ENCODE data around the gene PRAF2. TPM values are rescaled to one million over a fixed set of nuclear protein-coding genes. Genes with fewer than 3 reads are reported as not detected.

The PRAF2 gene
- polyA plus RNA-seq, 1 donor from 2014 or later, result 37.6 TPM

- no peaks in the 10 kb centered on the region for H3K36me3 Mint-ChIP-seq
- H3K27ac Mint-ChIP-seq, result peak overlapping the region; percentile 93 to 95 (median 94)
- no peaks in the 10 kb centered on the region for H3K27me3 Mint-ChIP-seq
- peak overlapping the region; percentile 77 to 96 (median 88) for H3K4me3 Mint-ChIP-seq
- H3K4me1 Mint-ChIP-seq, result peaks cover 8 to 16% (median 14%) of the 10 kb centered on the region in 3 donors
- peaks cover 0 to 3% (median 0%) of the 10 kb centered on the region in 3 donors for H3K9me3 Mint-ChIP-seq
Measured at GRCh38 chrX:49042581-49043219, 31.1 kb downstream of the PRAF2 start.

- Mint-ChIP-seq H3K27ac (peak overlapping the region; percentile 93 to 95 (median 94)), H3K36me3 (no peaks in the 10 kb centered on the region), H3K4me1 (peaks cover 8 to 16% (median 14%) of the 10 kb centered on the region in 3 donors), H3K4me3 (peak overlapping the region; percentile 77 to 96 (median 88)), H3K27me3 (no peaks in the 10 kb centered on the region), H3K9me3 (peaks cover 0 to 3% (median 0%) of the 10 kb centered on the region in 3 donors)
Measured at GRCh38 chrX:49041744-49042580, 31.8 kb downstream of the PRAF2 start.

- peak overlapping the region in 1 of 3 donors; percentile 47 for H3K27ac Mint-ChIP-seq
- no peaks in the 10 kb centered on the region for H3K36me3 Mint-ChIP-seq
- peak overlapping the region in 2 of 4 donors; percentile 23 to 65 for H3K4me3 Mint-ChIP-seq
- no peaks in the 10 kb centered on the region for H3K27me3 Mint-ChIP-seq
- H3K4me1 Mint-ChIP-seq, result peaks cover 8 to 16% (median 14%) of the 10 kb centered on the region in 3 donors
- peaks cover 0 to 3% (median 0%) of the 10 kb centered on the region in 3 donors for H3K9me3 Mint-ChIP-seq
Measured at GRCh38 chrX:49040376-49040955, 33.3 kb downstream of the PRAF2 start.

GRCh38 chrX:49039598-49040375 lies 34.0 kb downstream of the PRAF2 start:
- Mint-ChIP-seq H3K4me1 (peaks cover 8 to 16% (median 14%) of the 10 kb centered on the region in 3 donors), H3K36me3 (no peaks in the 10 kb centered on the region), H3K4me3 (peak overlapping the region in 2 of 4 donors; percentile 17 to 65), H3K27me3 (peaks cover under 1% of the 10 kb centered on the region), H3K27ac (peak overlapping the region in 2 of 3 donors; percentile 27 to 47), H3K9me3 (peaks cover 0 to 3% (median 0%) of the 10 kb centered on the region in 3 donors)

- peak overlapping the region in 1 of 3 donors; percentile 81 for H3K27ac Mint-ChIP-seq
- peaks cover 3% of the 10 kb centered on the region for H3K36me3 Mint-ChIP-seq
- peaks cover 7 to 11% (median 8%) of the 10 kb centered on the region in 3 donors for H3K4me1 Mint-ChIP-seq
- peaks cover 2% of the 10 kb centered on the region for H3K27me3 Mint-ChIP-seq
- H3K4me3 Mint-ChIP-seq, result peak overlapping the region in 2 of 4 donors; percentile 73 to 79
- no peaks in the 10 kb centered on the region for H3K9me3 Mint-ChIP-seq
Measured at GRCh38 chrX:49037883-49038475, 35.8 kb downstream of the PRAF2 start.

GRCh38 chrX:49030283-49030682 lies 43.5 kb downstream of the PRAF2 start:
- no peak overlapping the region for H3K27ac Mint-ChIP-seq
- H3K4me3 Mint-ChIP-seq, result no peak overlapping the region

GRCh38 chrX:49029876-49030275 lies 43.9 kb downstream of the PRAF2 start:
- no peak overlapping the region for H3K27ac Mint-ChIP-seq
- H3K4me3 Mint-ChIP-seq, result no peak overlapping the region
- H3K4me1 Mint-ChIP-seq, result no peaks in the 10 kb centered on the region
- no peaks in the 10 kb centered on the region for H3K9me3 Mint-ChIP-seq
- peaks cover 2% of the 10 kb centered on the region for H3K27me3 Mint-ChIP-seq
- H3K36me3 Mint-ChIP-seq, result peaks cover 3% of the 10 kb centered on the region

More at GRCh38 chrX:49030283-49030682, 43.5 kb downstream of the PRAF2 start:
- Mint-ChIP-seq H3K9me3 (no peaks in the 10 kb centered on the region), H3K27me3 (peaks cover 2% of the 10 kb centered on the region), H3K36me3 (peaks cover 3% of the 10 kb centered on the region), H3K4me1 (no peaks in the 10 kb centered on the region)

Other genes starting within 250 kb of the PRAF2 start
- not detected for gene ERAS, start 247.5 kb downstream of the PRAF2 start, polyA plus RNA-seq
- 0.51 TPM for gene PCSK1N, start 238.4 kb downstream of the PRAF2 start, polyA plus RNA-seq
- gene TIMM17B, start 176.2 kb downstream of the PRAF2 start, polyA plus RNA-seq, result 90.3 TPM
- gene PQBP1, start 176.1 kb downstream of the PRAF2 start, polyA plus RNA-seq, result 99.8 TPM
- gene SLC35A2, start 162.4 kb downstream of the PRAF2 start, polyA plus RNA-seq, result 9.6 TPM
- gene PIM2, start 155.0 kb downstream of the PRAF2 start, polyA plus RNA-seq, result 216 TPM
- 30.2 TPM for gene OTUD5, start 116.4 kb downstream of the PRAF2 start, polyA plus RNA-seq
- 0.13 TPM for gene KCND1, start 102.2 kb downstream of the PRAF2 start, polyA plus RNA-seq
- gene GRIPAP1, start 71.7 kb downstream of the PRAF2 start, polyA plus RNA-seq, result 22.5 TPM
- 6.7 TPM for gene TFE3, start 30.6 kb downstream of the PRAF2 start, polyA plus RNA-seq
- gene CCDC120, start 15.0 kb downstream of the PRAF2 start, polyA plus RNA-seq, result 1.2 TPM
- gene WDR45, start 5.9 kb upstream of the PRAF2 start, polyA plus RNA-seq, result 58.3 TPM
- 27.3 TPM for gene GPKOW, start 49.7 kb upstream of the PRAF2 start, polyA plus RNA-seq
- 0.49 TPM for gene MAGIX, start 88.8 kb upstream of the PRAF2 start, polyA plus RNA-seq
- 292 TPM for gene PLP2, start 97.9 kb upstream of the PRAF2 start, polyA plus RNA-seq
- 9.5 TPM for gene PRICKLE3, start 112.4 kb upstream of the PRAF2 start, polyA plus RNA-seq
- gene SYP, start 126.2 kb upstream of the PRAF2 start, polyA plus RNA-seq, result 1.1 TPM
- not detected for gene CACNA1F, start 159.3 kb upstream of the PRAF2 start, polyA plus RNA-seq
- gene CCDC22, start 161.5 kb upstream of the PRAF2 start, polyA plus RNA-seq, result 24.3 TPM
- 0.09 TPM for gene FOXP3, start 190.7 kb upstream of the PRAF2 start, polyA plus RNA-seq
- gene PPP1R3F, start 195.8 kb upstream of the PRAF2 start, polyA plus RNA-seq, result 3.1 TPM
- gene GAGE10, start 229.6 kb upstream of the PRAF2 start, polyA plus RNA-seq, result not detected
- not detected for gene GAGE12J, start 248.0 kb upstream of the PRAF2 start, polyA plus RNA-seq